T-helper 1 cell (primary cell): Measurements from ENCODE around the gene ZNF554.

Experiments
- DNase-seq, 5 donors: peaks; one replicate each; pipeline ENCODE4 v3.0.0-alpha.2; 2012 to 2020
- total RNA-seq, 4 donors: gene quantifications; one replicate each; lab custom pipeline; 2026; lab: John Stamatoyannopoulos, UW

Gene ZNF554
- 5.6 to 9.6 (median 8.0) reads per million in 4 donors for total RNA-seq

DNA sequence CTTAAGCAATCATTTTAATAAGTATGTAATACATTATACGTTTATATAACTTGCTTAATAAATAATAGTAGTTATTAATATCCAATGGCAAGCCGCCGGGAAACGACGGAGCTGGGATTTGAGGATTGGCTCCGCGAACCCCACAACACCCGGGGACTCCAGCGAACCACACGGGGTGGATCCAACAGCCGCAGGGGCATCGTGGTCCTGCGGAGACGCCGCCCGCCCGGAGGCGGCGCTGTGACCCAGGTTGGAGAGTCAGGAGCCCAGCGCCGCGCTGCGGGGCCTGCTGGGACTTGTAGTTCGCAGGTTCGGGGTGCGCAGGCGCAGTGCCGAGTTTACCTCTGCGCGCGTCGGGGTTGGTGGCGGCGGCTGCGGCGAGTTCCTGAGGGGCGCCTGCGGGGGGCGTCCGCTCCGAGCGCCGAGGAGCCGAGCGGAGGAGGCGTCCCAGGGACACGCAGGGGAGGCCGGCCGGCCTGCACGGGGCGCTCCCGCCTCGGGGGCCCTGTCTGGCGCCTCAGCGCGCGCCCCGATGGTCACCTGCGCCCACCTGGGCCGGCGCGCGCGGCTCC lies at the start of gene ZNF554:
ZNF554 (plus strand) TSS at position 329 of the 572 bp plus-strand sequence; CDS start at position 533, 204 bp downstream.
- peak; percentile 96 to 99 (median 97) for DNase-seq

GRCh38 chr19:2770055-2771013 lies 49.3 kb upstream of the ZNF554 start:
- DNase-seq, result no peak

DNA sequence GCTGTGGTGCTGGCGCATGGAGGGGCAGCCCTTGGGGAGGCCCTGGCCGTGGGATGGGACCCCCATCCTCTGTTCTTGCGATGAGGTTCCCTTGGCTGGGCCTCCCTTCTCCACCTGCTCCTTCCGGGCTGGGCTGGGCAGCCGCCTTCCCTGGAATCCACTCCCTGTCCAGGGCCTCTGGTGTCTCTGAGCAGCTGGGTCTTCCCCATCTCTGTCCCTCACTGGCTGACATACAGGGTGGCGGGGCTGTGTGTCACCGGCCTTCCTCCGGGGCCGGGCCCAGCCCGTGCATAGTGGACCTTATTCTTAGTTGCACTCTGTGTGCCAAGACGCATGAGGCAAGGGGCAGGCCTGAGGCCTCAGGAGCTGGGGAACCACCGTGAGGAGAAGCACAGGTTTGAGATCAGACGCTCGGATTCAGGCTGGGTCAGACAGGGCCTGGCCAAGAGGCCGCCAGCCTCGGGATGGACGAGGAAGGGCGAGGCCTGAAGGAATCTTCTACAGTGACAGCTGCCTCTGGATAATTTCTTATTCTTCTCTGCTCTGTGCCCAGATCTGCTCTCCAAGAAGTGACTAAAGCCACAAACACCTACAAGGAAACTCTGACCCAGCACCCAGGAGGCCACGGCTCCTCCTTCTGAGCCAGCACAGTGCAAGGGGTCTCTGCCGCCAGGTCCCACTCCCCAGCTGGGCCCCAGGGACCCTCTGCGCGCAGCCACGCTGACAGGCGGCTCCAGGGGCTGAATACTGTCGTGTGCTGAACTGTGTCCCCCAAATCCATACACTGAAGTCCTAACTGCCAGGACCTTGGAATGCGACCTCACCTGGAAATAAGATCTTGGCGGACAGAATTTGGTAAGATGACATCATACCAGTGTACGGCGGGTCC lies 47.6 kb upstream of the ZNF554 start:
- no peak for DNase-seq

DNA sequence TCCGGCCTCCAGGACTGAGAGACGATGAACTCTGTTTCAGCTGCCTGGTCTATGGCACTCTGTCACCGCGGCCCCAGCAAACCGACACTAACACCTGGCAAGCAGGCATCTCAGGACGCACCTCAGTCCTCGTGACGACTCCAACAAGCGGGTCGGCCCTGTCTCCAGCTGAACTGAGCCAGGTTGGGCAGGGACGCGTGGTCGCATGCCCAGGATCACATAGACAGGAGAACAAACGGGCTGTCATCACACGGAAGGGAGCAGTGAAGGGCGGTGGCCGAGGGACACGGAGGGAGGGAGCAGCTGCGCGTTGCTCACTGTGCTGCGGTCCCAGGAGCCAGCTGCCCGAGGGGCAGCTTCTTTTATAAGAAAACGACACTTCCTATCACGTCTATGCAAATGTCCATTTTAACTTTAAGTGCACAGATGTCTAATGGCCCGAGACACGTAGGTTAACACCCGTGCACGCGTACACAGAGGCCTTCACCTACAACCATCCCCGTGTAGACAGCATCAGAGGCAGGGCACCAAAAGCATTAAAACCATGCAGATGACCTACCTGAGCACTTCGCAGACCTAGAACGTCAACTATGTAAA lies 45.5 kb upstream of the ZNF554 start:
- DNase-seq, result no peak

DNA sequence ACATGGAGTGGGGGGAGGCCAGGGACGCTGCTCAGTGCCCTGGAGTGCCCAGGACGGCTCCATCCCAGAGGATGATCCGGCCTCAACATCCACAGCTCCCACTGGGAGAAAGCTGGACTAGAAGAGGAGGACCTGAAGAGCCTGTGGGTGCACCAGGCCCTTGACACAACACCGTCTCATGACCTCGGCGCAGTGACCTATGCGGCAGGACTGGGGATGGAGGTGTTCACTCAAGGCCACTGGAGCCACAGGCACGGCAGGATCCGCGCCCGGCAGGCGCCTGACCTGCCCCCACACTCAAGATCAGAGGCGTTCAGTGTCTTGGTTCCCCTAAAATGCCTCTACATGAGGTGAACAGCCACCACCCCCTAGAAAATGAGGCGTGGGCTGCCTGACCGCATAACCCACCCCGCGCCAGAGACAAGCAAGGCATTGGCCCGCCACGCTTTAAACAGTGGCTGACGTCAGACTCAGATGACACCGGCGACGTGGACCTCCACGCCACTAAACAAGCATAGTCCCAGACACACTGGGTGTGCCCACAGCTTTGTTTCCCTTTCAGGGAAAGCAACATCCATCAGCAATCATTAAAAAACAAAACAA lies 44.6 kb upstream of the ZNF554 start:
- no peak for DNase-seq

DNA sequence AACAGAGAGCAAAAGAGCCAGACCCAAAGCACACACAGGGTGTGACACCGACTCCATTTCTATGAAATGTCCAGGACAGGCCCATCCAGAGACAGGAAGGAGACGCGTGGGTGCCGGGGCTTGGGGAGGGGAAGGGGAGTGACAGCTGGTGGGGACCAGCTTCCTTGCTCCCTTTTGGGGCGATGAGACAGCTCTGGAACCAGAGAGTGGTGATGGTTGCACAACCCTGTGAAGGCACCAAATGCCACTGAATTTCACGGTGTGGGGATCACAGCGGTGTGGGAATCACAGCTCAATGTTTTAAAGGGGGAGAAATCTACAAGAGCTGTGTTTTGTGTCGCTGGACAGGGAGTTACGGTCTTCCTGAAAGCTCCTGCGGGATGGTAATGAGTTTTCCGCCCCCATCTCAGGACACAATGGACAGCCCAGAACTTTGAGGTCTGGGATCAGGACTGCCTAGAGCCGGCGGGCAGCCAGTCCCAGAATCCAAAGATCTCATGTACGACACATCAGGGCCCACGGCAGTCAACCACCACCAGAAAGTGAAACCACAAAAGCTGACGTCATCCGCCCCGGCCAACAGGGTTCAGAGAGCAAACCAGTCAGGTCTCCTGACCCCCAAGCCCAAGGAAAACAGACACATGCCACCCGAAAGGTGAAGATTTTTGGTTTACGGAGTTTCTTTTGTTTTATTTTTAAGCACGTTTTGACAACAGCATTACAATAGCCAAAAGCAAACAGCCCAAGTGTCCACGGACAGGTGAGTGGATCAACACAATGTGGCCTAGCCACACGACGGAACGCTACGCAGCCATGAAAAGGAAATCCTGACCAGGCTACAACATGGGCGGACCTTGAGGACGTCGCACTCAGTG lies 43.9 kb upstream of the ZNF554 start:
- peak in 4 of 5 donors; percentile 35 to 76 (median 52) for DNase-seq

- no peak for DNase-seq
These were observed 41.5 kb upstream of the ZNF554 start for GRCh38 chr19:2777952-2778683.

DNA sequence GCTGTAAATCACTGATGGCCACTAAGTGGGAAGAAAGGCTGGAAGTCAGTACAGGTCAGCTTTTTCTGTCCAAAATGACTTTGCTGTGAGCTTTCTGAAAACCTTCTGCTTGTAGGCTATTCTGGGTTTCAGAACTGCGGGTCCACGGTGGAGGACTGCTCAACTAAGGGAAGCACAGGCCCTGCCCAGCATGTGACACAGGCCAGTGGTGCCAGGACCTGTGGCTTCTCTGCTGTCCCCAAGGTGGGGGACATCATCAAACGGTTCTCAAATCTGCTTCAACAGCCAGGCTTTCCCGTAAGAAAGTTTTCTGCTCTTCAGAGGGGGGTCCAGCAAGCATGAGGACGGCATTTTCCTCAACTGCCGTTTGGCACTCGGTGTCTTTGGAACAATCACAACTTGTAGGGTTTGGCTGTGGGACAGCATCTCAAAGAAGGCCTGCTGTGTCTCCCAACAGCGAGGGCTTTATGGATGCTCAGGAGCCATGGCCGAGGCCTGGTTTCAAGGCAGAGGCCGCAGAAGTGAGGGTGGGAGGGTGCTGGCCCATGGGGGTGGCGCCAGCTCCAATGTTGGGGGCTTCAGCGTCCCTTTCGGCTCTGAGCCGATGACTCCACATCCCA lies 40.4 kb upstream of the ZNF554 start:
- no peak for DNase-seq

GRCh38 chr19:2780284-2780683 lies 39.4 kb upstream of the ZNF554 start:
- no peak for DNase-seq

GRCh38 chr19:2782329-2782935 lies 37.2 kb upstream of the ZNF554 start:
- DNase-seq, result no peak

DNA sequence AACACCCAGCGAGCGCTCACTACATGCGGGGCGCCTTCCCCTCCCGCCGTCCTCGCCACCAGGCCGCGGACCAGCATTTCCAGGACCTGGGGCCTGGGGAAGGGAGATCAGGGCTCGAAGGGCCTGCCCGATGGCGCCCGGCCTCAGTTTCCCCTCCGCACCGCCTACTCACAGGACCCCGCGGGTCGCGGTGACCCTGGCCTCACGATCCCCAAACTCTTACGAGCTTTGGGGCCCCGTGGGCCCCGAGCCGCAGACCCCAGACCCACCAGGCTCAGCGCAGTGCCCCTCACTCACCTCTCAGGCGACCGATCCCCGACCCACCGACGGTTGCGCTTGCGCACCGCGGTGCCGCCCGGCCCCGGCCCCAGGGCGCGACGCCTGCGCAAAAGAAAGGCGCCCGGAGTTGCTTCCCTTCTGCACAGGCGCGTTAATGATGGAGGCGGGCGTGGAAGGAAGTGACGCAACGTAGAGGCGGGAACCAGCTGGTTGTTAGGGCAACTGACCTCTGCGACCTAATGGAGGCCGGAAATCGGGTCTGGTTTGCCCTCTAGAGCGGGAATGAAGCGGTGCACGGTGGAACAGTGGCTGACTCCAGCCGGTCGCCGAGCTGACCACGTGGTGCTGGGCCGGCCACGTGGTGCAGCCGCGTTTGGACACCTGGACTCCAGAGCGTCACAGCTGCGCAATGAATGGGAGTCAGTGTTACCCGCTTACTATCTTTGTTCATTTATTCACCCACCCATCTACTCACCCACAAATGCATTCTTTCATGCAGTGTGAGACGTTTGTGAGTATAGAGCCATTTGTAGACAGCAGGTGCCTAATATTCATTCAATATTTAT lies 36.5 kb upstream of the ZNF554 start, which contains the start of gene SGTA:
SGTA (minus strand) TSS at position 338 of the 845 bp plus-strand sequence. CDS start 14,205 bp downstream, outside the sequence.
- peak; percentile 90 to 98 (median 95) for DNase-seq

DNA sequence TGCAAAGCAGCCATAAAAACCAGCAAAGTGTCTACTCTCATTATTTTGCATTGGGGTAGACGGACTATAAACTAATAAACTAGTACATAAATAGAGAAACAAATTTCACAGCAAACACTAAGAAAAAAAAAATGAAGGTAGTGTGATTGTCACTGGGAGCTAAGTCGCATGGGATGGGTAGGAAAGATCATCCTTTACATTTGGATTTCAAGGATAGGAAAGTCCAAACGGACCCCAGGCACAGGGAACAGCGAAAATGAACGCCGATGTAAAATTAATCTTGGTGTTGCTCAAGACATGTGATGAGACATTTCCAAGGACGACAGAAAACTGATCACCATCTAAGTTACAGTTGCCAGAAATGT lies 35.9 kb upstream of the ZNF554 start:
- no peak for DNase-seq

GRCh38 chr19:2785244-2785997 lies 34.2 kb upstream of the ZNF554 start, which contains the start of gene THOP1:
TSS of gene THOP1 (plus strand) at chr19:2785503. CDS start at chr19:2785663, 160 bp downstream.
- peak; percentile 98 to 99 (median 99) for DNase-seq

DNA sequence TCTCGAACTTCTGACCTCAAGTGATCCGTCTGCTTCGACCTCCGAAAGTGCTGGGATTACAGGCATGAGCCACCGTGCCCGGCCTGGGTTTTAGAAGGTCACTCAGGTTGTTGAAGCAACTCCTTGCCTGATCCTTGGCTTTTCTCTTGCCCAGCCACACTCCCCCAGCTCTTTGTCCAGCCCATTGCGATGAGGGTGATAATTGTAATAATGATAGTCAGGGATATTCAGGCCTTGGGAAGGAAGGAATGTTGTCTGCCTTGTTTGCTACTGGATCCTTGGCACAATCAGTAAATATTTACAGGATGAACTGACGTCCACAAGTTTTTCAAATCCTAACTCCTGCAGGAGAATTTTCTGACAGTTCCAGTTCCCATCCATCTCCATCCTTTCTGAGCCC lies 32.6 kb upstream of the ZNF554 start:
- DNase-seq, result no peak

GRCh38 chr19:2788237-2788636 lies 31.4 kb upstream of the ZNF554 start:
- no peak for DNase-seq

GRCh38 chr19:2790194-2790556 lies 29.5 kb upstream of the ZNF554 start:
- no peak for DNase-seq

- no peak for DNase-seq
These were observed 29.0 kb upstream of the ZNF554 start for GRCh38 chr19:2790557-2791271.
